ENCODE data around the gene BCL11A. TPM values are rescaled to one million over a fixed set of nuclear protein-coding genes. Genes with fewer than 3 reads are reported as not detected.
A peak's percentile ranks its signal among the peaks of the same experiment; 100 is the strongest.

The BCL11A gene
- total RNA-seq, 1 experiment from 2014 or later, result 91.4 TPM

DNA sequence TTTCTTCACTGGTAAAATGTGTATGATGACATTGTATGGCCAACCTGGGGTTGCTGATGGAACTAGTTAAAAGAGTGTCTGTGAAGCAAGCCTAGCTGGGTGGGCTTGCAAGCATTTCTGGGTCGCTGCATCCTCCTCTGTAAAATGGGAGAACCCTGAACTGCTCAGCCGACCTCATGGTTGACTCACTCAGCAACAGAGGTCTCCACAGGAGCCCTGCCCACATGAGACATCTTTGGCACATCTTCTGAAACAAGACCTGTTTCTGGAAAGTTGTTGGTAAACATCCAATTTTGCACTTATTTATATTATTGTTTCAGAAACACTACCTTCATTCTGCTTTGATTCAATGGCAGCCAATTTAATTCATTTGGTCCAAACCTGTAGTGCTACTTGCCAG, 52.6 kb downstream of the BCL11A start:
- H3K27ac Mint-ChIP-seq, result peak overlapping the region in 2 of 3 experiments; percentile 59 to 86; a peak in 2 of 7 replicates
- Histone ChIP-seq H3T11ph (ENCODE audit: low read length) (no peak overlapping the region), H2BK5ac (ENCODE audit: insufficient read length, low read length) (no peak overlapping the region), H2BK120ac (ENCODE audit: low read depth, low read length, poor library complexity, severe bottlenecking) (no peak overlapping the region), H3K56ac (ENCODE audit: insufficient read length, low read depth, low read length) (no peak overlapping the region), H3K23ac (ENCODE audit: insufficient read length, low read depth, low read length) (no peak overlapping the region), H2AFZ (ENCODE audit: low read length) (no peak overlapping the region), H3K23me2 (ENCODE audit: insufficient read length, low read depth, low read length, poor library complexity, severe bottlenecking) (no peaks in the 10 kb centered on the region), H3K14ac (ENCODE audit: insufficient read depth, low read length) (no peak overlapping the region), H4K91ac (ENCODE audit: insufficient read length, low read depth, low read length) (no peak overlapping the region), H2BK20ac (ENCODE audit: low read depth, low read length, poor library complexity, severe bottlenecking) (no peak overlapping the region), H3K18ac (ENCODE audit: insufficient read length, low read depth, low read length) (no peak overlapping the region), H3K9me3 (ENCODE audit: control insufficient read depth, low read depth, low read length) (no peaks in the 10 kb centered on the region), H3K79me2 (ENCODE audit: insufficient read depth, low read length) (peaks cover 11% of the 10 kb centered on the region; the same call in 1 of the 2 replicates), H4K5ac (ENCODE audit: insufficient read length, low read depth, low read length) (no peak overlapping the region), H3K4me2 (ENCODE audit: insufficient read depth, insufficient read length, low read length) (no peak overlapping the region), H4K8ac (replicated peaks; ENCODE audit: insufficient read length, low read depth, low read length) (no peak overlapping the region), H3K9ac (ENCODE audit: extremely low read depth, insufficient read length, low read length) (no peak overlapping the region), H3K27me3 (ENCODE audit: insufficient read depth, low read length) (no peaks in the 10 kb centered on the region), H2AK5ac (ENCODE audit: insufficient read length, low read length) (no peak overlapping the region), H3K27ac (ENCODE audit: insufficient read length, low read depth, low read length) (no peak overlapping the region), H3K4ac (ENCODE audit: low read depth, low read length) (no peak overlapping the region), H2BK15ac (ENCODE audit: low read depth, low read length) (no peak overlapping the region), H4K20me1 (ENCODE audit: control insufficient read depth, insufficient read depth, insufficient read length) (peaks cover 2% of the 10 kb centered on the region), H3K79me1 (ENCODE audit: insufficient read depth, low read depth, low read length, poor library complexity, severe bottlenecking) (peaks cover 4% of the 10 kb centered on the region), H2BK12ac (ENCODE audit: insufficient read length, low read depth, low read length) (no peak overlapping the region), H3K4me1 (ENCODE audit: insufficient read depth, low read length) (peaks cover 1% of the 10 kb centered on the region; the same call in 1 of the 2 replicates)
- H3K9me3 Mint-ChIP-seq, result no peaks in the 10 kb centered on the region
- peaks cover 4 to 33% (median 29%) of the 10 kb centered on the region in 3 experiments; a peak in 5 of 7 replicates for H3K36me3 Mint-ChIP-seq (ENCODE audit: insufficient read depth in 1 of 3, low read depth in 3 of 3)
- H3K4me3 Mint-ChIP-seq, result no peak overlapping the region
- DNase-seq, result no peak
- peaks cover 53 to 64% of the 10 kb centered on the region in 2 experiments for H3K4me1 Mint-ChIP-seq
- H3K27me3 Mint-ChIP-seq (ENCODE audit: low read depth), result no peaks in the 10 kb centered on the region
- TF ChIP-seq, protein P1, sequence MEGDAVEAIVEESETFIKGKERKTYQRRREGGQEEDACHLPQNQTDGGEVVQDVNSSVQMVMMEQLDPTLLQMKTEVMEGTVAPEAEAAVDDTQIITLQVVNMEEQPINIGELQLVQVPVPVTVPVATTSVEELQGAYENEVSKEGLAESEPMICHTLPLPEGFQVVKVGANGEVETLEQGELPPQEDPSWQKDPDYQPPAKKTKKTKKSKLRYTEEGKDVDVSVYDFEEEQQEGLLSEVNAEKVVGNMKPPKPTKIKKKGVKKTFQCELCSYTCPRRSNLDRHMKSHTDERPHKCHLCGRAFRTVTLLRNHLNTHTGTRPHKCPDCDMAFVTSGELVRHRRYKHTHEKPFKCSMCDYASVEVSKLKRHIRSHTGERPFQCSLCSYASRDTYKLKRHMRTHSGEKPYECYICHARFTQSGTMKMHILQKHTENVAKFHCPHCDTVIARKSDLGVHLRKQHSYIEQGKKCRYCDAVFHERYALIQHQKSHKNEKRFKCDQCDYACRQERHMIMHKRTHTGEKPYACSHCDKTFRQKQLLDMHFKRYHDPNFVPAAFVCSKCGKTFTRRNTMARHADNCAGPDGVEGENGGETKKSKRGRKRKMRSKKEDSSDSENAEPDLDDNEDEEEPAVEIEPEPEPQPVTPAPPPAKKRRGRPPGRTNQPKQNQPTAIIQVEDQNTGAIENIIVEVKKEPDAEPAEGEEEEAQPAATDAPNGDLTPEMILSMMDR (conservative IDR thresholded peaks at IDR 0.05), result no peak
- WGBS (ENCODE audit: extremely low coverage, insufficient read length, low lambda C conversion rate), result no CpG with 5 or more reads among the region's 2 CpGs
